GM12873 (cell line): ENCODE measurements around the gene AHRR.

Experiments
- CTCF ChIP-seq: IDR thresholded peaks from 2 replicates; pipeline ENCODE4 v1.5.1; 2012; ENCODE audit warnings: low read depth, mild to moderate bottlenecking, moderate library complexity, low read length, control low read depth; ENCODE audit not compliant: insufficient read depth; ENCODE audit errors: missing control alignments

Gene AHRR

GRCh38 chr5:407801-408268, 86.3 kb downstream of the AHRR start:
- no peak for TF ChIP-seq CTCF

GRCh38 chr5:410911-411517, 89.5 kb downstream of the AHRR start:
- TF ChIP-seq CTCF: no peak

GRCh38 chr5:411728-412127, 90.2 kb downstream of the AHRR start:
- TF ChIP-seq CTCF: no peak

- no peak for TF ChIP-seq CTCF
Measured at GRCh38 chr5:415928-416635, 94.6 kb downstream of the AHRR start.

GRCh38 chr5:416636-416960, 95.1 kb downstream of the AHRR start:
- TF ChIP-seq CTCF: no peak

- TF ChIP-seq CTCF: no peak
Measured at GRCh38 chr5:417301-418161, 96.0 kb downstream of the AHRR start.
